HG03280 (cell line): ENCODE measurements around the gene DBH.

Experiments used
- ATAC-seq: cut with Tn5 transposase; IDR thresholded peaks from one replicate; pipeline ENCODE4 v1.9.1; 2021; ENCODE audit warnings: mild to moderate bottlenecking, moderate library complexity; ENCODE audit not compliant: unreplicated experiment

Gene DBH

DNA sequence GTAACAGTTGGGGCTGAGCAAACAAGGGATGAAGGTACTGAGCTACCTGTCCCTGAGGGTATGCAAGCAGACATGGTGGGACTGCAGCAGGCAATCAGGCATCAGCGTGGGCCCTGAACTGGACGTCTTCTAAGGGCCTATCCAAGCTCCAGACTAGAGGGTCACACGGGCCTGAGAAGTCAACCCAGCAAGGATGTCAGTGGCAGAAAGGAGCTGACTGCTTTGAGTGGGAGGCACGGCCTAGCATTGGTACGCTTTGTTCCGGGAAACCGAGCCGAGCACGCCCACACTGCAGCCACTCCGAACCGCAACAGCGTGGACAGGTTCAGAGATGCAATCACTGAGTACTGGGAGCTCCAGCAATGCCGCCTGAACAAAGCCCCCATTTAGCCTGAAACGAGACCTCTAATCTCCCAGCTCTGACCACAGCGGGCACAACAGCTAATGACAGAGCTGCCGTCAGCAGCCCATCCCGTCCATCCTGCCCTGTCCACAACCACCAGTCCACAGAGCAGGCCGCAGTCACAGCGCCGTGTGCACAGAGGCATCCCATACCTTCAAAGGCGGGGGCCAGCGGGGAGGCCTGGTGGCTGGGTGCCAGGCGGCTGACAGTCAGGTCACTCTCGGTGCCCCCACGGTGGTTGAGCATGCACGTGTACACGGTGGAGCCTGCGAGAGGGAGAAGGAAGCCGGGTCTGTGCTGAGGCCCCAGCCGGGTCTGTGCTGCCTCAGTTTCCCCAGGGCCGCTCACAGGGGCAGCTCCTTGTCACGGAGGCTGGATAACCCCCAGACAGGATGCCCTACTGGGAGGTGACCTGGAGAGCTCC is 57.8 kb downstream of the DBH start:
- no peak for ATAC-seq

- ATAC-seq: no peak
These were observed 58.5 kb downstream of the DBH start for GRCh38 chr9:133694686-133695085.

DNA sequence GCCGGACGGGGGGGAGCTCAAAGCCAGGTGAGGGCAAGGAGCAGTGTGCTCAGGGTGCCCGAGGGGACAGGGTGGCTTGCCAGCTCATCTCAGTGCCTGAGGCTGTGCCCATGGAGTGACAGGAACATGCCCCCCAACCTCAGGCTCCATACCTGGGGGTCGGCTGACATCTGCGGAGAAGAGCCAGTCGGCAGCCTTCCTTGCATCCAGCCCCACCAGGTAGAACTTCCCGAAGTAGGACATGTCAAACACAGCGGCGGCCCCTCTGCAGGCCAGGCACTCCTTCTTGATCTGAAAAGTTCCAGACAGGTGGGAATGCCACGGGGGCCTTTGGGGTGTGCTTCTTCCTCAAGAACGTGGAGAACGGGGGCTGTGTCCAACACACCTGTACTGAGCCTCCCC is 59.9 kb downstream of the DBH start:
- ATAC-seq: no peak

GRCh38 chr9:133699546-133699945 is 63.4 kb downstream of the DBH start:
- no peak for ATAC-seq

DNA sequence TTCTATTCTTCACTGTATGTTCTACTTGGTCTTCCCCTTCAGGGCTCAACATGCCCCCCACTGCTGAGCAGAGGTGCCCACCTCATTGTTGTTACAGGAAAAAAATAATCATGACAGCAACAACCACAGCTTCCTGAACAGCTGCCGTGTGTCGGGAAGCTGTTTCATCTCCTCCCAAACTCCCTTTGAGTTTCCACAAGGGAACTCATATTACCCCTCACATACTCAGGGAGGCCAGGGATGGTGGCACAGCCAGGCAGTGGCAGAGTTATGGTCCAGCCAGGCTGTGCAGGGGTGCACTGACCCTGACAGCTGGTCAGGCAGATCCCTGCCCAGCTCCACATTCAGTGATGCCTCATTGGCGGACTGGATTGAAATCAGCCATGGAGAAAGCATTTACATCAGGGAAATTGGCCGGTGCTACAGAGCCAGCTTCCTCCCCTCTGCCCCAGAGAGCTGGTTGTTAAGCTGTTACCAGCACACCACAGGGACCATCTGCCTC is 64.7 kb downstream of the DBH start:
- ATAC-seq: no peak

DNA sequence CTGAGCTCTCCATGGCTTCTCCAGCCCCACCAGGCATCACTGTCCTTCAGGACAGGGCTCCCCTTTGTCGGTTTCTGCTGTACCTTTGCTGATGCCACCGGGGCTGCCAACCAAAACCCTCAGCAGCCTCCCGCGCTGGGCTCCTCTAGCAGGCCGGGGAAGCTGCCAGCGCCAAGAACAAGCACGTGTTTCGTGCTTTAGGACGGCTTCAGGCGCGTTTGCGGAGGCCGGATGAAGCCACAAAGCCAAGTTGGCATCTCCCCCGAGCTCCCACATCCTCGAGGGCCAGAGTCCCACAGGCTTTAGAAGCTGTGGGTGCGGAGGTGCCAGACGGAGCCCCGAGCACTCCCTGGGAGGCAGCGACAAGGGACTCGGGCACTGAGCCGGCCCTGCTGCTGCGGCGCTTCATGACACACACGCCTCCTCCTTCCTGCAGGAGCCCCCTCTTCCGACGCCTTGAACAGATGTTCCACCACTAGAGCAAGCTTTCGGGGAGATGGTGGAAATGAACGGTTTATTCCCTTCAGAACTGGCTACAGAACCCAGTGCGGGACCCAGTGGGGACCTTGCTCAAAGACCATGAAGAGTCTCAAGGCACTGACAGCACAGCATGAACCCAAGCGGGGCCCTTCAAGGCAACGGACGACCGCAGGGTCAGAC is 65.3 kb downstream of the DBH start:
- ATAC-seq: no peak

GRCh38 chr9:133701981-133702797 is 66.0 kb downstream of the DBH start:
- no peak for ATAC-seq

DNA sequence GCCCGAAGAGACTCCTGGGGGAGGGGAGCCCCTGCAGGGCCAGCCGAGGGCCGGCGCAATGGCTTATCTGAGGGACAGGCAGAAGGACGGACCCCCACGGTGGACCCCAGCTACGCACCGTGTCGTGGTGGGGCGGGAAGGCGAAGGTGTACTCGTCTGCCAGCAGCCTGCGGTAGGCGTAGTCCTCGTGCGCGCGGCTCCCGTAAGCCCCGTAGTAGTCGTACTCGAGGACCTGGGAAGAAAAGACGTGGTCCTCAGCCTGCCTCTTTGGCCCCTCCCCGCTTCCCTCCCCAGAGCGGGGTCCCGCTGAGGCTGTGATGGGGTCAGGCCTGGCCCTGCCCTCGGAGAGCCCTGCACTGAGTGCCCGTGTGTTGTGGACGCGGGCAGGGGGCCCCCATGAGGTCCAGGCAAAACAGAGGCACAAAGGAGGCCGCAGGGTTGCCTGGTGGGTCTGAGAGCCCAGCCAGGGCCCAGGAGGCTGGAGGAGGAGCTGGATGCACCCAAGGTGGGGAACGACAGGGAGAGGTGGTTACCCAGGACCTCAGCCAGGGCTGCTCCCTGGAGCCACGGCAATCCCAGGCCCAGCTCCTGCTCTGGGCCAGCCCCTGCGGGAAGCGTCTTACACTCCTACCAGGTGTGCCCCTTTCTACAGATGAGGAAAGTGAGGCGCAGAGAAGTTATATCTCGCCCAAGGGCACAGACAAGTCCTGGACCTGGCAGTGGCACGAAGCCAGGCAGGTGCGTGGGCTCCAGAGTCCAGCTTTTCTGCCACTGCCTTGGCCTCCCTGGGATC is 66.8 kb downstream of the DBH start:
- ATAC-seq: no peak

GRCh38 chr9:133703591-133704399 is 67.6 kb downstream of the DBH start:
- ATAC-seq: no peak

DNA sequence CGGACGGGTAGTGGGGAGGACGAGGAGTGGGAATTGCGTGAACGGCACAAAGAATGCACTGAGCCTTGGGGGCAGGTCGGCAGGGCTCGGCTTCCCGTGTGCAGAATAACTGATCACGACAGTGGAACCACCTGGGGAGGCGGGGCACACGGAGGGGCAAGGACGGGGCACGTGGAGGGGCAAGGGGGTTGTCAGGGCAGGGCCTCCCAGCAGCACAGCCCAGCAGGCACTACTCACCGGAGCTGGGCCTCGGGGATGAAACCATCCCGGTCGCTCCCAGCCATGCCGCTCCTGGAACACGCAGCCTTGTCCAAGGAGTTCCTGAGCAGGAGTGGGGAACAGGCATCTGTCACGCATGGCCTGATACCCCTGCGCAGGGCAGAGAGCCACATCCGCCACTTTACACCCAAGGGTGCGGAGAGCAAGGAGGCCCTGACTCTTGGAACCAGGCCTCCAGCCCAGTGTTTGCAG is 68.6 kb downstream of the DBH start:
- ATAC-seq: no peak

GRCh38 chr9:133705576-133705975 is 69.4 kb downstream of the DBH start:
- no peak for ATAC-seq

GRCh38 chr9:133706307-133707050 is 70.3 kb downstream of the DBH start:
- no peak for ATAC-seq

GRCh38 chr9:133707065-133707762 is 71.1 kb downstream of the DBH start:
- no peak for ATAC-seq

DNA sequence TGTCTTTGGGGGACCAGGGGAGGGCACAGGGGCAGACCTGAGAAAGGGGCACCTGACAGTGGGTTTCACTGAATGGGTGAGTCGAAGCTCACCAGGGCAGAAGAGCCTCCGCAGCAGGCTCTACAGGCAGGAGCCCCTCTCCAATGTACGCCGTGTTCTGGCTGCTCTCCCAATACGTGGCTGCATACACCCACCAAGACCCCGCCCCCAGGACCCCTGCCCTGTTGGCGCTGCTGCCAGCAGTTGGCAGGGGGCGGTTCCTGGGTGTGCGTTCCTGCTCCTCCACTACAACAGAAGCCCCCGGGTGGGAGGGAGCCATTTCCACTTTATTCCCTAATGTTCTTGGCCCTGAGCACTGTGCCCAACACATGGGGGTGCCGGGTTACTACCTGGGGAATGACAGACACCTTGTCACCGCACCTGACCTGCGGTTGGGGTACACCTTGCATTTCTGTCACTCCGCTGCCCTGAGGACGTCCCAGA is 71.6 kb downstream of the DBH start:
- ATAC-seq: no peak

DNA sequence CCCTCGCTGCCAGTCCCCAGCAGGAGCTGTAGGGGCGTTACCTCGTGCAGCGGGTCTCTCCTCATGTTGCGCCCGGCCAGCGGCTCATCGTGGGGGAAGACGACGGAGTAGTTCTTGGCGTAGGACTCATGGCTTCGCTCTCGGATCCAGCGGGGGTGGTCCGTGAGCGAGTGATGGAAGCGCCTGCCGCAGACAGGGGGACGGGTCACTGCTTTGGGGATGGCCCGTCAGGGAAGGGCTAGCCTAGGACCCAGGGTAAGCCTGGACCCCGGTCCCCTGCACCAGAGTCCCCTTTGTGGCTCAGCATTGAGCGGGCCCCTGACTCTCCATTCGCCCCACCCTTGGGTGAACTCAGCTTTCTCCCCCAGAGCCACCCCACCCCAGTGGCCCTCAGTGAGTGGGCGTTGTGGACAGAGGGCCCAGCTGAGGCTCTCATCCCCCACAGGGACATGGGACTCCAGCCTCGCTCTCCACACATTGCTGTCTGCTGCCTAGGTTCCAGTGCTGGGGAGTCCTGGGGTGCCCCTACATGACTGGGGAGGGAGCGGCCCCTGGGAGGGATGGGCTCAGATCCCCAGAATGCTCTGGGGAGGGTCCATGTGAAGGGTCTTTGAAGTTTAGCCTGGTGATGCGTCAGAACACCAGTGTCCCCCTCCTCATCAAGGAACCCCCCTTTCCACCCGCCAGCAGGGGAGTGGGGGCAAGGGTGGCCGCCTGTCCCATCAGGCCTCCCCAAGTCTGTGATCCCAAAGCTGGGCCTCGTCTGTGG is 72.3 kb downstream of the DBH start:
- ATAC-seq: no peak
